ENCODE measurements around the gene KDM4D.

DNA sequence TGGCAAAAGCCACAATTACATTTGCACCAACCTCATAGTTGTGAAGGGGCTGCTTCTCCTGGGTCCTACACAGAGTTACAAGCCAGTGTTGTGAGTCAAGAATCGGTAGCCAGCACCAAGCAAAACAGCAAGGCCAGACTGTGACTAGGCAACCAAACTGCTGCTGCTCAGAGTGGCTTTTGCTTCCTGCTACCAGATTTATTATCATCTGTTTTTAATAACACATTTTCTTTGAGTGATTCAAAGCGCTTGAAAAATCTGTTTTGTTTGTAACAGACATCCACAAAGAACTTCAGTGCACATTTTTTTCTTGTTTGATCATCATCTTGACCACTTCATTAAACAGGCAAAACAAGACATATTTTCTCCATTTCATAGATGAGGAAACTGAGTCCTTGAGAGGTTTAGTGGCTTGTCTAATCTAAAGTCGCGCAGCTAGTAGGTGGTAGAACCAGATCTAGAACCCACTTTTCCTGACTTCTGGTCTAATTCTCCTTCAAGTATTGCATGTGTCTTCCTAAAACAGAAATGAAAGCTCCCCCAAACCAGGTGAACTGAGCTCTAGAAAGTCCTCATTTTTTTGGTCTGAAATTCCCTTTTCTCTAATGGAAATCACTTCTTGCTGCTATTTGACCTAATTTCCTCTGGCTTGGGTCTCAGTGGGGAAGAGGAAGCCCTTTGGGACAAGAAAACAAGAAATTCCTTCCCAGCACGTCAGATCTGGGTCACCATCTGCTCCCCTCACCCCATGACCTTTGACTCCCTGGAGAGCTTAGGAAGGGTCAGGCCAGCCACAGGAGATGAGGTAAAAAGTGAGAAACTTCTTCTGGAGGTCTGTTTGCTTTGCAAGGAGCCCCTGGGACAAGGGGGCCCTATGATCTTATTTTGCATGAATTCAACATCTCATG is 40.0 kb upstream of the KDM4D start:
- TF ChIP-seq ZFP30 (CRISPR knock-in tag; IDR thresholded peaks at IDR 0.05), result no peak
- peak; percentile 78 for TF ChIP-seq ISL1 (CRISPR knock-in tag; IDR thresholded peaks at IDR 0.05)
- peak; percentile 73 for TF ChIP-seq TCF4 (CRISPR knock-in tag; IDR thresholded peaks at IDR 0.05; ENCODE audit: borderline replicate concordance)
- TF ChIP-seq, protein P1, sequence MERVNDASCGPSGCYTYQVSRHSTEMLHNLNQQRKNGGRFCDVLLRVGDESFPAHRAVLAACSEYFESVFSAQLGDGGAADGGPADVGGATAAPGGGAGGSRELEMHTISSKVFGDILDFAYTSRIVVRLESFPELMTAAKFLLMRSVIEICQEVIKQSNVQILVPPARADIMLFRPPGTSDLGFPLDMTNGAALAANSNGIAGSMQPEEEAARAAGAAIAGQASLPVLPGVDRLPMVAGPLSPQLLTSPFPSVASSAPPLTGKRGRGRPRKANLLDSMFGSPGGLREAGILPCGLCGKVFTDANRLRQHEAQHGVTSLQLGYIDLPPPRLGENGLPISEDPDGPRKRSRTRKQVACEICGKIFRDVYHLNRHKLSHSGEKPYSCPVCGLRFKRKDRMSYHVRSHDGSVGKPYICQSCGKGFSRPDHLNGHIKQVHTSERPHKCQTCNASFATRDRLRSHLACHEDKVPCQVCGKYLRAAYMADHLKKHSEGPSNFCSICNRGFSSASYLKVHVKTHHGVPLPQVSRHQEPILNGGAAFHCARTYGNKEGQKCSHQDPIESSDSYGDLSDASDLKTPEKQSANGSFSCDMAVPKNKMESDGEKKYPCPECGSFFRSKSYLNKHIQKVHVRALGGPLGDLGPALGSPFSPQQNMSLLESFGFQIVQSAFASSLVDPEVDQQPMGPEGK (CRISPR knock-in tag; IDR thresholded peaks at IDR 0.05; ENCODE audit: borderline replicate concordance), result 0 out of 2 replicates have a peak, but pooled peaks have one; percentile 37
- TF ChIP-seq, protein P2, sequence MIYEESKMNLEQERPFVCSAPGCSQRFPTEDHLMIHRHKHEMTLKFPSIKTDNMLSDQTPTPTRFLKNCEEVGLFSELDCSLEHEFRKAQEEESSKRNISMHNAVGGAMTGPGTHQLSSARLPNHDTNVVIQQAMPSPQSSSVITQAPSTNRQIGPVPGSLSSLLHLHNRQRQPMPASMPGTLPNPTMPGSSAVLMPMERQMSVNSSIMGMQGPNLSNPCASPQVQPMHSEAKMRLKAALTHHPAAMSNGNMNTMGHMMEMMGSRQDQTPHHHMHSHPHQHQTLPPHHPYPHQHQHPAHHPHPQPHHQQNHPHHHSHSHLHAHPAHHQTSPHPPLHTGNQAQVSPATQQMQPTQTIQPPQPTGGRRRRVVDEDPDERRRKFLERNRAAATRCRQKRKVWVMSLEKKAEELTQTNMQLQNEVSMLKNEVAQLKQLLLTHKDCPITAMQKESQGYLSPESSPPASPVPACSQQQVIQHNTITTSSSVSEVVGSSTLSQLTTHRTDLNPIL (CRISPR knock-in tag; IDR thresholded peaks at IDR 0.05; ENCODE audit: low read depth), result peak; percentile 75; the same call in 1 of the 2 replicates
- TF ChIP-seq, protein P3, sequence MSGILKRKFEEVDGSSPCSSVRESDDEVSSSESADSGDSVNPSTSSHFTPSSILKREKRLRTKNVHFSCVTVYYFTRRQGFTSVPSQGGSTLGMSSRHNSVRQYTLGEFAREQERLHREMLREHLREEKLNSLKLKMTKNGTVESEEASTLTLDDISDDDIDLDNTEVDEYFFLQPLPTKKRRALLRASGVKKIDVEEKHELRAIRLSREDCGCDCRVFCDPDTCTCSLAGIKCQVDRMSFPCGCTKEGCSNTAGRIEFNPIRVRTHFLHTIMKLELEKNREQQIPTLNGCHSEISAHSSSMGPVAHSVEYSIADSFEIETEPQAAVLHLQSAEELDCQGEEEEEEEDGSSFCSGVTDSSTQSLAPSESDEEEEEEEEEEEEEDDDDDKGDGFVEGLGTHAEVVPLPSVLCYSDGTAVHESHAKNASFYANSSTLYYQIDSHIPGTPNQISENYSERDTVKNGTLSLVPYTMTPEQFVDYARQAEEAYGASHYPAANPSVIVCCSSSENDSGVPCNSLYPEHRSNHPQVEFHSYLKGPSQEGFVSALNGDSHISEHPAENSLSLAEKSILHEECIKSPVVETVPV (CRISPR knock-in tag; IDR thresholded peaks at IDR 0.05), result no peak
- TF ChIP-seq CSDC2 (CRISPR knock-in tag; IDR thresholded peaks at IDR 0.05), result no peak
- TF ChIP-seq ZFP3 (CRISPR knock-in tag; IDR thresholded peaks at IDR 0.05), result no peak
- TF ChIP-seq ARNTL (CRISPR knock-in tag; IDR thresholded peaks at IDR 0.05; ENCODE audit: borderline replicate concordance, low read depth), result no peak

Data from SK-N-SH treated with all-trans-retinoic acid at 6 μM for 48 hours (cell line).